Activated CD8-positive, alpha-beta memory T cell treated with anti-CD3 and anti-CD28 coated beads for 4 hours (primary cell): ENCODE results near the gene RGS6.

Experiments
- DNase-seq, 2 donors: peaks; one replicate each; pipeline ENCODE4 v3.0.0-alpha.2; 2020; ENCODE audit warnings: low read depth in 2 of 2

RGS6 gene

GRCh38 chr14:72247896-72248465 lies 315.8 kb downstream of the RGS6 start:
- DNase-seq = no peak

- DNase-seq = no peak
These were observed 321.3 kb downstream of the RGS6 start for GRCh38 chr14:72253503-72253902.

GRCh38 chr14:72254202-72254936 lies 322.1 kb downstream of the RGS6 start:
- no peak for DNase-seq

GRCh38 chr14:72254937-72255472 lies 322.8 kb downstream of the RGS6 start:
- DNase-seq = no peak

GRCh38 chr14:72256055-72256454 lies 323.8 kb downstream of the RGS6 start:
- DNase-seq = no peak

GRCh38 chr14:72261068-72261467 lies 328.8 kb downstream of the RGS6 start:
- no peak for DNase-seq

- no peak for DNase-seq
These were observed 330.5 kb downstream of the RGS6 start for GRCh38 chr14:72262771-72263170.

- DNase-seq = no peak
These were observed 332.5 kb downstream of the RGS6 start for GRCh38 chr14:72264716-72265115.

- no peak for DNase-seq
These were observed 338.0 kb downstream of the RGS6 start for GRCh38 chr14:72270147-72270727.

GRCh38 chr14:72270749-72271148 lies 338.5 kb downstream of the RGS6 start:
- no peak for DNase-seq

- DNase-seq = no peak
These were observed 343.0 kb downstream of the RGS6 start for GRCh38 chr14:72275242-72275641.

- DNase-seq = no peak
These were observed 346.1 kb downstream of the RGS6 start for GRCh38 chr14:72278316-72278715.

GRCh38 chr14:72284176-72284575 lies 351.9 kb downstream of the RGS6 start:
- no peak for DNase-seq

- DNase-seq = no peak
These were observed 358.0 kb downstream of the RGS6 start for GRCh38 chr14:72290241-72290640.

GRCh38 chr14:72291908-72292688 lies 359.9 kb downstream of the RGS6 start:
- no peak for DNase-seq

- DNase-seq = no peak
These were observed 360.4 kb downstream of the RGS6 start for GRCh38 chr14:72292689-72293024.

- no peak for DNase-seq
These were observed 369.1 kb downstream of the RGS6 start for GRCh38 chr14:72301352-72301751.

GRCh38 chr14:72303930-72304329 lies 371.7 kb downstream of the RGS6 start:
- DNase-seq = no peak

- DNase-seq = no peak
These were observed 373.3 kb downstream of the RGS6 start for GRCh38 chr14:72305561-72305960.

- no peak for DNase-seq
These were observed 376.8 kb downstream of the RGS6 start for GRCh38 chr14:72308967-72309485.

GRCh38 chr14:72311116-72311515 lies 378.9 kb downstream of the RGS6 start:
- no peak for DNase-seq

GRCh38 chr14:72311516-72311915 lies 379.3 kb downstream of the RGS6 start:
- DNase-seq = no peak
